OCI-LY1 (cell line): Measurements from ENCODE around the gene TBX15.

Experiments
- H2AFZ ChIP-seq: fragments of 200-600 bp; sonication (generic), shearing (Covaris generic); 2 replicates; pipeline ENCODE4 v1.6.0; 2014; ENCODE audit warnings: antibody characterized with exemption, mild to moderate bottlenecking, low read length
- H3F3A ChIP-seq: fragments of 200-600 bp; sonication (generic), shearing (Covaris generic); 2 replicates; pipeline ENCODE4 v1.6.0; 2014; ENCODE audit warnings: mild to moderate bottlenecking, antibody characterized with exemption, low read length, moderate library complexity; ENCODE audit not compliant: insufficient read depth
- H3K27ac ChIP-seq: fragments of 200-600 bp; sonication (generic); 2 replicates; pipeline ENCODE4 v1.5.1; 2014; ENCODE audit warnings: low read length, mixed run types, mild to moderate bottlenecking, low read depth; ENCODE audit not compliant: poor library complexity, severe bottlenecking
- H3K27me3 ChIP-seq: fragments of 200-600 bp; sonication (generic); 2 replicates; pipeline ENCODE4 v1.6.0; 2014; ENCODE audit warnings: antibody characterized with exemption, mild to moderate bottlenecking, low read length, moderate library complexity; ENCODE audit not compliant: insufficient read depth
- H3K36me3 ChIP-seq: fragments of 200-600 bp; sonication (generic); 2 replicates; pipeline ENCODE4 v1.6.1; 2014; ENCODE audit warnings: mild to moderate bottlenecking, antibody characterized with exemption, low read length, moderate library complexity, mixed read lengths; ENCODE audit not compliant: insufficient read depth
- H3K4me1 ChIP-seq: fragments of 200-600 bp; sonication (generic); 2 replicates; pipeline ENCODE4 v1.5.1; 2014; ENCODE audit warnings: mild to moderate bottlenecking, low read length, moderate library complexity; ENCODE audit not compliant: insufficient read depth, severe bottlenecking
- H3K4me2 ChIP-seq: fragments of 200-600 bp; sonication (generic), shearing (Covaris generic); 2 replicates; pipeline ENCODE4 v1.6.1; 2014; ENCODE audit warnings: low read length
- H3K4me3 ChIP-seq: fragments of 200-600 bp; sonication (generic); 2 replicates; pipeline ENCODE4 v1.5.1; 2014; ENCODE audit warnings: low read length, low read depth, mild to moderate bottlenecking, mixed read lengths; ENCODE audit not compliant: poor library complexity, severe bottlenecking
- H3K79me2 ChIP-seq: fragments of 200-600 bp; shearing (Covaris generic); 2 replicates; pipeline ENCODE4 v1.6.1; 2016; ENCODE audit warnings: mixed run types, low read length, mixed read lengths; ENCODE audit not compliant: insufficient read depth
- H3K9ac ChIP-seq: fragments of 200-600 bp; sonication (generic), shearing (Covaris generic); 2 replicates; pipeline ENCODE4 v1.6.1; 2014; ENCODE audit warnings: mild to moderate bottlenecking, low read length, mixed read lengths
- H3K9me2 ChIP-seq: fragments of 200-600 bp; sonication (generic), shearing (Covaris generic); 2 replicates; pipeline ENCODE4 v1.6.1; 2014; ENCODE audit warnings: low read depth, mild to moderate bottlenecking, low read length, mixed read lengths
- H3K9me3 ChIP-seq: fragments of 200-600 bp; shearing (Covaris generic); 2 replicates; pipeline ENCODE4 v1.6.1; 2014; ENCODE audit warnings: low read length, mixed read lengths
- H4K20me1 ChIP-seq: fragments of 200-600 bp; sonication (generic), shearing (Covaris generic); 2 replicates; pipeline ENCODE4 v1.6.0; 2016; ENCODE audit warnings: mild to moderate bottlenecking, low read length; ENCODE audit not compliant: insufficient read depth
- EZH2 ChIP-seq: fragments of 200-600 bp; sonication (generic), shearing (Covaris generic); IDR thresholded peaks from 2 replicates; pipeline ENCODE4 v1.8.0; 2017; ENCODE audit warnings: borderline replicate concordance, mixed run types, mild to moderate bottlenecking, antibody characterized with exemption, low read length, moderate library complexity, mixed read lengths
- TF ChIP-seq, protein P1 (sequence below): fragments of 200-600 bp; sonication (generic), shearing (Covaris generic); IDR thresholded peaks from 2 replicates; pipeline ENCODE4 v1.5.1; 2017; ENCODE audit warnings: mild to moderate bottlenecking, antibody characterized with exemption, low read length, moderate library complexity, mixed read lengths

TBX15 gene

DNA sequence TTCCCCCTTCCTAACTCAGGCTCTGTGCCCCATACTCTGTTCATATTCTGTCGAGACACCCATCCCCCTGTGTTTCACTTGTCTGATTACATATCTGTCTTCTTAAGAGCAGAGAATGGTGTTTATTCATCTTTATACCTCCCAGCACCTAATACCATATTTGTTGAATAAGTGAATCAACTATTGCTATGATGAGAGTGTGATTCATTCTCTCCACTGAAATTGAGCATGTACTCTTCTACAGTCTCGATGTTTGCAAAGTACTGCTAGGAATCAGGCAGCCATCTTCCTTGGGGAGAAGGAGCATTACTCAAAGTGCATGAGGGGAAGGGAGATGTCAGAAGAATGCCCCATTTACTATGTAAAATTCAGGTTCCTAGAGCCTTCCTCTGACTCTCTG is 27.0 kb downstream of the TBX15 start:
- Histone ChIP-seq H3K27me3 (no peaks in the 10 kb centered on the region), H3K9me2 (no peaks in the 10 kb centered on the region), H3K4me1 (peaks cover 30% of the 10 kb centered on the region), H2AFZ (no peak overlapping the region), H4K20me1 (no peaks in the 10 kb centered on the region), H3F3A (no peaks in the 10 kb centered on the region), H3K4me3 (no peak overlapping the region), H3K9ac (no peak overlapping the region), H3K36me3 (no peaks in the 10 kb centered on the region), H3K27ac (peak overlapping the region; percentile 86), H3K79me2 (no peaks in the 10 kb centered on the region), H3K9me3 (no peaks in the 10 kb centered on the region), H3K4me2 (no peak overlapping the region)
- no peak for TF ChIP-seq EZH2
- TF ChIP-seq, protein P1, sequence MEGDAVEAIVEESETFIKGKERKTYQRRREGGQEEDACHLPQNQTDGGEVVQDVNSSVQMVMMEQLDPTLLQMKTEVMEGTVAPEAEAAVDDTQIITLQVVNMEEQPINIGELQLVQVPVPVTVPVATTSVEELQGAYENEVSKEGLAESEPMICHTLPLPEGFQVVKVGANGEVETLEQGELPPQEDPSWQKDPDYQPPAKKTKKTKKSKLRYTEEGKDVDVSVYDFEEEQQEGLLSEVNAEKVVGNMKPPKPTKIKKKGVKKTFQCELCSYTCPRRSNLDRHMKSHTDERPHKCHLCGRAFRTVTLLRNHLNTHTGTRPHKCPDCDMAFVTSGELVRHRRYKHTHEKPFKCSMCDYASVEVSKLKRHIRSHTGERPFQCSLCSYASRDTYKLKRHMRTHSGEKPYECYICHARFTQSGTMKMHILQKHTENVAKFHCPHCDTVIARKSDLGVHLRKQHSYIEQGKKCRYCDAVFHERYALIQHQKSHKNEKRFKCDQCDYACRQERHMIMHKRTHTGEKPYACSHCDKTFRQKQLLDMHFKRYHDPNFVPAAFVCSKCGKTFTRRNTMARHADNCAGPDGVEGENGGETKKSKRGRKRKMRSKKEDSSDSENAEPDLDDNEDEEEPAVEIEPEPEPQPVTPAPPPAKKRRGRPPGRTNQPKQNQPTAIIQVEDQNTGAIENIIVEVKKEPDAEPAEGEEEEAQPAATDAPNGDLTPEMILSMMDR = no peak

DNA sequence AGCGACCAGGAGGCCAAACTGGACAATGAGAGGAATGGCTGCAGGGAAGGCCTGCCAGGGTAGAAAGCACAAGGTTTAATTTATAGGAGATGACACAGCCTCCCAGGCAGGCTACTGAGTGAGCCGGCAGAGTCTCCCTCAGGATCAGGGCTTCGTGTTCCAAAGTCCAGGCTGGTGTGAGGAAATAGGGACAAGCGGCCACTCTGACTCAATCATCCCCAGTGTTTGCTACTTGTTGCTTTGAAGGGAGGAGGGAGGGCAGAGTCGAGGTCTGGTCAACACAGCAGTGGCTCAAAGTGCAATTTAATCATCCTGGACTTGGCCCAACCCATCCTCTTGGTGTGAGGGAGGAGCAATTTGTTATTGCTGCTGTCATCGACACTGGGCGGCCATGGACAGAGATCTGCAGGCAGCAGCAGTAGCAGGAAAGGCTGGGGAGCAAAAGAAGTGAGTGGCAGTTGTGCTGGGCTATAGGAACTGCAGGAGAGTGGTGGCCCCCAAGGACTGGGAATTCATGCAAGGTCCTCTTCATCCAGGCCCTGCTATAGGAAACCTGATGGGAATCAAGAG is 27.5 kb downstream of the TBX15 start:
- H3K27ac ChIP-seq = peak overlapping the region; percentile 86
- peak overlapping the region; percentile 26 for H3K4me3 ChIP-seq
- H3K4me1 ChIP-seq = peaks cover 29% of the 10 kb centered on the region
- H2AFZ ChIP-seq = no peak overlapping the region
- peak overlapping the region; percentile 47 for H3K4me2 ChIP-seq
- H3K36me3 ChIP-seq = no peaks in the 10 kb centered on the region
- H3K27me3 ChIP-seq = no peaks in the 10 kb centered on the region
- no peak for TF ChIP-seq EZH2
- TF ChIP-seq, protein P1 = no peak
- H3K79me2 ChIP-seq = no peaks in the 10 kb centered on the region
- no peaks in the 10 kb centered on the region for H3F3A ChIP-seq
- no peaks in the 10 kb centered on the region for H4K20me1 ChIP-seq
- H3K9me3 ChIP-seq = no peaks in the 10 kb centered on the region
- H3K9me2 ChIP-seq = no peaks in the 10 kb centered on the region
- H3K9ac ChIP-seq = no peak overlapping the region; the same call in 1 of the 2 replicates

DNA sequence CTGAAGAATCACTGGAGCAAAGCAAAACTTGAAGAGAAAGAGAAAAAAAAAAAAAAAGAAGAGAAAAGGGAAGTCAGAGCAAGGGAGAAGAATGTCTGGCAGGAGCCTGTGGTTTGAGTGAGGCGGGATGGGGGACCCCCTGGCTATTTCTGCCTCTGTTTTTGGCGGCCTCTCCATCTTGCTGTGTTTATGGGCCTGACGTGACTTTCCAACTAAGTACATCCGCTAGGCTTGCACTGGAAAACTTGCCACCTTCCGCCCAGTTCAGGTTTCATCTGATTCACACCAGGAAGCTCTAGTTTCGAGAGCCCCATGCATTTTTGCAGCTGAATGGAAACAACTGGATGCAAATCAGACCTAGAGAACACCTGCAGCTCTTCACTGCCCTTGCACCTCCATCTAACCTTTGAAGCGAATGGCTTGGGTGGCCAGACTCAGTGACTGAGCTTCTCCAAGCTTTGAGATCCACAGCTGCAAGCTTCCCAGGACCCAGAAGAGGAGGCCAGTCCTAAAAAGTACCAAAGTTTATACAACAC is 28.0 kb downstream of the TBX15 start:
- H2AFZ ChIP-seq = no peak overlapping the region
- H3K4me2 ChIP-seq = peak overlapping the region; percentile 47

More for the DNA sequence above, 28.0 kb downstream of the TBX15 start:
- no peaks in the 10 kb centered on the region for H3K79me2 ChIP-seq
- no peaks in the 10 kb centered on the region for H3F3A ChIP-seq
- no peaks in the 10 kb centered on the region for H3K27me3 ChIP-seq
- no peaks in the 10 kb centered on the region for H3K9me3 ChIP-seq
- TF ChIP-seq EZH2 = no peak
- TF ChIP-seq, protein P1 = no peak
- no peaks in the 10 kb centered on the region for H4K20me1 ChIP-seq
- H3K4me1 ChIP-seq = peaks cover 29% of the 10 kb centered on the region
- H3K9ac ChIP-seq = no peak overlapping the region; the same call in 1 of the 2 replicates
- peak overlapping the region; percentile 86 for H3K27ac ChIP-seq
- no peaks in the 10 kb centered on the region for H3K9me2 ChIP-seq
- no peaks in the 10 kb centered on the region for H3K36me3 ChIP-seq
- H3K4me3 ChIP-seq = peak overlapping the region; percentile 26
